Retinal pigment epithelial cell (primary cell): ENCODE results near the gene SHCBP1L.

Experiments used
- DNase-seq: peaks from one replicate; pipeline ENCODE4 v3.0.0-alpha.2; 2010; ENCODE audit warnings: low read depth
- H3K4me3 ChIP-seq: 2 replicates; pipeline ENCODE4 v1.5.1; 2011; ENCODE audit warnings: mild to moderate bottlenecking, low read length, control low read depth, moderate library complexity
- TF ChIP-seq, protein P1 (sequence below): conservative IDR thresholded peaks from 2 replicates; pipeline ENCODE4 v1.5.1; 2011; ENCODE audit warnings: low read depth, low read length, control low read depth, inconsistent platforms

Gene SHCBP1L

DNA sequence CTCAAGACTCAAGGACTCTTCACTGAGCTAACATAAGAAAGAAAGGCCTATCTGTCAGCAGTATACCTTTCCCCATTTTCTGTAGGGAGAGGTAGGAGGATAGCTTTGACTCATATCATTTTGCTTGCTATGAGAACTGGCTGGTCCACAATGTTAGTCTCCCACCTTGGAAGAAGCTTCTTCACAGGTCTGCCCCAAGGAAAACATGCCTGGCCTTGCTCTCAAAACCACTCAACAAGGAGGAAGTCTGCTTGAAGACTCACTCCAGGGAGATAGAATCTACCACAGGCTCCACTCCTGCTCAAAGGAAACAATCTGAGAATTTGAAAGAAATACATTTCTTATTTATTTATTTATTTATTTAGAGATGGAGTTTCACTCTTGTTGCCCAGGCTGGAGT is 40.8 kb upstream of the SHCBP1L start:
- TF ChIP-seq, protein P1, sequence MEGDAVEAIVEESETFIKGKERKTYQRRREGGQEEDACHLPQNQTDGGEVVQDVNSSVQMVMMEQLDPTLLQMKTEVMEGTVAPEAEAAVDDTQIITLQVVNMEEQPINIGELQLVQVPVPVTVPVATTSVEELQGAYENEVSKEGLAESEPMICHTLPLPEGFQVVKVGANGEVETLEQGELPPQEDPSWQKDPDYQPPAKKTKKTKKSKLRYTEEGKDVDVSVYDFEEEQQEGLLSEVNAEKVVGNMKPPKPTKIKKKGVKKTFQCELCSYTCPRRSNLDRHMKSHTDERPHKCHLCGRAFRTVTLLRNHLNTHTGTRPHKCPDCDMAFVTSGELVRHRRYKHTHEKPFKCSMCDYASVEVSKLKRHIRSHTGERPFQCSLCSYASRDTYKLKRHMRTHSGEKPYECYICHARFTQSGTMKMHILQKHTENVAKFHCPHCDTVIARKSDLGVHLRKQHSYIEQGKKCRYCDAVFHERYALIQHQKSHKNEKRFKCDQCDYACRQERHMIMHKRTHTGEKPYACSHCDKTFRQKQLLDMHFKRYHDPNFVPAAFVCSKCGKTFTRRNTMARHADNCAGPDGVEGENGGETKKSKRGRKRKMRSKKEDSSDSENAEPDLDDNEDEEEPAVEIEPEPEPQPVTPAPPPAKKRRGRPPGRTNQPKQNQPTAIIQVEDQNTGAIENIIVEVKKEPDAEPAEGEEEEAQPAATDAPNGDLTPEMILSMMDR, result no peak
- H3K4me3 ChIP-seq, result no peak overlapping the region
- no peak for DNase-seq

DNA sequence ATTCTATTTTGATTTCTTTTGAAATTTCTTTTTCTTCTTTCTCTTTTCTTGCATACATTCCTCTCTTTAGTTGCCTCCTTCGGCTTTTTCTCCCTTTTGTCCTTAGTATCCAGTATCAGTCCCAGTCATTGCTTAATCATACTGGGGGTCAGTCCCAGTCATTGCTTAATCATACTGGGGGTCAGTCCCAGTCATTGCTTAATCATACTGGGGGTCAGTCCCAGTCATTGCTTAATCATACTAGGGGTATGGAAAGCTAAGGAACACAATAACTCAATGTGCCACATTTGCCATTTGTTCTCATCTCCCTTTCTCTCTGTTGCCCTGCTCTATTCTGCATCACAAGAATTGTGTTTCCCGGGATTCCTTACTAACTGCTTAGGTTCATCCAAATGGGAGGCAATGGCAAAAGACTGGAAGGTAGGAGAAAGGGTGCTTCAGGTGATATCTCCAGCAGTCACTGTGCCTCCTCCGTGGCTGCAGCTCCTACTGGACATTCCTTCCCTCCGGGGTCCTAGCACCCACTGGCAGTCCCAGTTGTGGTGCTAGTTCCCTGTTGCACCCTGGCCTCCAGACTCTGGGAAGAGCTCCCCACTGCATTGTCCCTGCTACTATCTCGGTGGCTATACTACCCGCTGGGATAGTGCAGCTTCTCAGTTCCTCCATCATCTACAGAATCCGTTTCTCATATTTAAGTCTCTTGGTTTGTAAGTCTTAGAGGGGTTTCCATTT is 37.6 kb upstream of the SHCBP1L start:
- no peak overlapping the region for H3K4me3 ChIP-seq
- no peak for DNase-seq
- TF ChIP-seq, protein P1, result no peak

DNA sequence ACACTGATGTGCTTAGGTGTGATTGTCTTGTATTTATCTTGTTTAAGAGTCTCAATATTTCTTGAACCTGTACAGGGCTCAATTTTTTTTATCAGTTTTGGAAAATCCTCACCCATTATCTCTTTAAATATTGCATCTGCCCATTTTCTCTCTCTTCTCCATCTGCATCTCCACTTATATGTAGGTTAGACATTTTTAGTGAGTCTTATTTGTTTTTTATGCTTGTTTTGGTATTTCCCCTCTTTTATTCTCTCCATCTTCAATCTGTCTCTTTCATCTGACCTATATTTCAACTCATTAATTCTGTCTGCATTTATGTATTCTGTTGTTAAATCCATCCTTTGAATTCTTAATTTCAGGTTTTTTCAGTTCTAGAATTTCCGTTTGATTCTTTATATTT is 32.9 kb upstream of the SHCBP1L start:
- DNase-seq, result no peak
- H3K4me3 ChIP-seq, result no peak overlapping the region
- TF ChIP-seq, protein P1, result no peak

DNA sequence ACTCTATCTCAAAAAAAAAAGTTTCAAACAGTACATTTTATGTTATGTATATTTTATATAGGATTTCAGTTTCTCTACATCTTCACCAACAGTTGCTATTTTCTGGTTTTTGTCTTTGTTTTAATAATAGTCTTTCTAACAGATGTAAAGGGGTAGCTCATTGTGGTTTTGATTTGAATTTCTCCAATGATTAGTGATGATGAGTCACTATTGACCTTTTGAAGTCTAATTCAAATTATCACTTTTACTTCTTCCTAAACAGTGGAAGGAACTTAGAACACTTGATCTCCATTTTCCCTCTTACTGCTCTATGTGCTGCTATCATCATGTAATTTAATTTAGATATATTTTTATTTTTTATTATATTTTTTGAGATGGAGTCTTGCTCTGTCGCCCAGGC is 31.7 kb upstream of the SHCBP1L start:
- H3K4me3 ChIP-seq, result no peak overlapping the region
- TF ChIP-seq, protein P1, result no peak
- DNase-seq, result no peak

DNA sequence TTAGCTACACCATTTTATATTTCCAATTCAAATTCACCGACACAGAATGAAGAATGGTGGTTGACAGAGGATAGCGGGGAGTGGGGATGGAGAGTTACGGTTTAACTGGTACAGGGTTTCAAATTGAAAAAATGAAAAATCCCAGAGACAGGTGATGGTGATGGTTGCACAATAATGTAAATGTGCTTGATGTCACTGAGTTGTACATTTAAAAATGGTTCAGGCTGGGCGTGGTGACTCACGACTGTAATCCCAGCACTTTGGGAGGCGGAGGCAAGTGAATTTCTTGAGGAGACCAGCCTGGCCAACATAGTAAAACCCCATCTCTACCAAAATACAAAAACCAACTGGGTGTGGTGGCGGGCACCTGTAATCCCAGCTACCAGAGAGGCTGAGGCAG is 31.2 kb upstream of the SHCBP1L start:
- TF ChIP-seq, protein P1, result no peak
- H3K4me3 ChIP-seq, result no peak overlapping the region
- no peak for DNase-seq

DNA sequence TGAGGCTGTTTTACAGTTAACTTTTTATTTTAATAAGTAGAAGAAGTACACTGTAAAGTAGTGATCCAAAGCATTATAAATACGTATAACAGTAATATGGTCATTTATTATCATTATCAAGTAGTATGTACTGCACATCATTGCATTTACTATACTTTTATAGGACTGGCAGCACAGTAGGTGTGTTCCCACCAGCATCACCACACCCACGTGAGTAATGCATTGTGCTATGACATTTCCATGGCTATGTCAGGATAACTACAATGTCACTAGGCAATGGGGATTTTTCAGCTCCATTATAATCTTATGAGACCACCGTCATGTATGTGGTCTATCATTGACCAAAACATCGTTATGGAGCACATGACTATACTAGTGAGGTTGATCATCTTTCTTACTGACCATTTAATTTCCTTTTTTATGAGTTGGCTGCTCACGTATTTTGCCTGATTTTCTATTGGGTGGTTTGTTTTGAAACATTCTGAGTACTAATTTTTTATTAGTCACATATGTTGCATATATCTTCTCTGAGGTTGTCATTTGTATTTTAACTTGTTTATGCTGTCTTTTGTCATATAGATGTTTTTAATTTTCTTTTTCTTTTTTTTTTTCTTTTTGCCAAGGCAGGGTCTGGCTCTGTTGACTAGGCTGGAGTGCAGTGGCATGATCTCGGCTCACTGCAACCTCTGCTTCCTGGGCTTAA is 25.3 kb upstream of the SHCBP1L start:
- TF ChIP-seq, protein P1, result no peak
- DNase-seq, result no peak

DNA sequence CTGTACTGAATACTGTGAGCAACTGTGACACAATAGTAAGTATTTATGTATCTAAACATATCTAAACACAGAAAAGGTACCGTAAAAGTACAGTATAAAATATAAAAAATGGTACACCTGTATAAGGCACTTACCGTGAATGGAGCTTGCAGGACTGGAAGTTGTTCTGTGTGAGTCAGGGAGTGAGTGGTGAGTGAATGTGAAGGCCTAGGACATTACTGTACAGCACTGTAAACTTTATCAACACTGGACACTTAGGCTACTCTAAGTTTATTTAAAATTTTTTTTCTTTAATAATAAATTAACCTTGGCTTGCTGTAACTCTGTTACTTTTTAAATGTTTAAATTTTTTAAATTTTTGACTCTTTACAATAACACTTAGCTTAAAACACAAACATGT is 24.5 kb upstream of the SHCBP1L start:
- no peak overlapping the region for H3K4me3 ChIP-seq
- DNase-seq, result no peak
- TF ChIP-seq, protein P1, result no peak

More for the DNA sequence above, 25.3 kb upstream of the SHCBP1L start:
- no peak overlapping the region for H3K4me3 ChIP-seq
